Neural progenitor cell (in vitro differentiated cells): Measurements from ENCODE around the gene SHFL. TPM values are rescaled to one million over a fixed set of nuclear protein-coding genes. Genes with fewer than 3 reads are reported as not detected.

Experiments
- DNase-seq: peaks from one replicate; pipeline ENCODE4 v3.0.0-alpha.2; 2016; ENCODE audit warnings: low spot score
- H2AFZ ChIP-seq: fragments of 200-600 bp; sonication (generic); replicated peaks from 2 replicates; pipeline ENCODE4 v1.6.1; 2016; ENCODE audit warnings: antibody characterized with exemption
- H3F3A ChIP-seq: fragments of 200-600 bp; sonication (generic); 2 replicates; pipeline ENCODE4 v1.6.1; 2016; ENCODE audit warnings: antibody characterized with exemption, low read depth
- H3K27ac ChIP-seq: fragments of 200-600 bp; sonication (generic); 2 replicates; pipeline ENCODE4 v1.5.1; 2016; ENCODE audit warnings: mild to moderate bottlenecking
- H3K27me3 ChIP-seq: fragments of 200-600 bp; sonication (generic); 2 replicates; pipeline ENCODE4 v1.6.1; 2016; ENCODE audit warnings: mild to moderate bottlenecking, moderate library complexity
- H3K36me3 ChIP-seq: fragments of 200-600 bp; sonication (generic); 2 replicates; pipeline ENCODE4 v1.5.1; 2016
- H3K4me1 ChIP-seq: fragments of 200-600 bp; sonication (generic); 2 replicates; pipeline ENCODE4 v1.6.1; 2016; ENCODE audit warnings: mixed run types
- H3K4me2 ChIP-seq: fragments of 200-600 bp; sonication (generic); 2 replicates; pipeline ENCODE4 v1.6.1; 2016
- H3K4me3 ChIP-seq: fragments of 200-600 bp; sonication (generic); 2 replicates; pipeline ENCODE4 v1.5.1; 2016
- H3K79me2 ChIP-seq: fragments of 200-600 bp; sonication (generic); 2 replicates; pipeline ENCODE4 v1.6.1; 2016; ENCODE audit warnings: low read depth
- H3K9ac ChIP-seq: fragments of 200-600 bp; sonication (generic); 2 replicates; pipeline ENCODE4 v1.6.1; 2016
- H3K9me3 ChIP-seq: fragments of 200-600 bp; sonication (generic); 2 replicates; pipeline ENCODE4 v1.5.1; 2016; ENCODE audit warnings: low read depth
- H4K20me1 ChIP-seq: fragments of 200-600 bp; sonication (generic); 2 replicates; pipeline ENCODE4 v1.6.1; 2016; ENCODE audit warnings: low read depth
- H3K27ac Mint-ChIP-seq: 3 replicates; pipeline ENCODE4 v1.8.0; 2021; ENCODE audit warnings: mixed read lengths
- H3K27me3 Mint-ChIP-seq: 2 replicates; pipeline ENCODE4 v1.8.0; 2022; ENCODE audit warnings: low read depth, mild to moderate bottlenecking, inconsistent platforms, moderate library complexity, mixed read lengths; ENCODE audit not compliant: insufficient read depth
- H3K36me3 Mint-ChIP-seq: 3 replicates; pipeline ENCODE4 v1.8.0; 2021; ENCODE audit warnings: mixed read lengths
- H3K4me1 Mint-ChIP-seq: 3 replicates; pipeline ENCODE4 v1.8.0; 2021; ENCODE audit warnings: mixed read lengths
- H3K4me3 Mint-ChIP-seq: 3 replicates; pipeline ENCODE4 v1.8.0; 2021; ENCODE audit warnings: mild to moderate bottlenecking, moderate library complexity, mixed read lengths
- H3K9me3 Mint-ChIP-seq: 3 replicates; pipeline ENCODE4 v1.8.0; 2020; ENCODE audit warnings: mixed read lengths
- CTCF ChIP-seq: fragments of 200-600 bp; sonication (generic); IDR thresholded peaks from 2 replicates; pipeline ENCODE4 v1.5.1; 2017; ENCODE audit warnings: antibody characterized with exemption, mild to moderate bottlenecking
- EZH2 ChIP-seq: fragments of 200-600 bp; sonication (generic); IDR thresholded peaks from 2 replicates; pipeline ENCODE4 v1.6.1; 2017; ENCODE audit warnings: antibody characterized with exemption, mild to moderate bottlenecking, moderate library complexity
- EZH2phosphoT487 ChIP-seq: fragments of 200-600 bp; sonication (generic); IDR thresholded peaks from 2 replicates; pipeline ENCODE4 v1.6.1; 2017; ENCODE audit warnings: antibody characterized with exemption
- total RNA-seq: library from RNA; depleted of rRNA; stranded (reverse); fragments of >200 nt; gene quantifications from 2 replicates; pipeline ENCODE4 v1.2.3, GENCODE V29; 2015; ENCODE audit warnings: low replicate concordance

Gene SHFL
- total RNA-seq, 1 donor from 2014 or later: 0.15 TPM

- Histone ChIP-seq H2AFZ (no peak overlapping the region), H4K20me1 (peaks cover 17% of the 10 kb centered on the region), H3K4me3 (no peak overlapping the region), H3K36me3 (no peaks in the 10 kb centered on the region), H3K27ac (no peak overlapping the region), H3K79me2 (peaks cover 8% of the 10 kb centered on the region), H3K4me1 (no peaks in the 10 kb centered on the region), H3K9me3 (no peaks in the 10 kb centered on the region), H3K9ac (no peak overlapping the region), H3K27me3 (no peaks in the 10 kb centered on the region), H3K4me2 (no peak overlapping the region), H3F3A (peaks cover 35% of the 10 kb centered on the region)
- Mint-ChIP-seq H3K27me3 (peaks cover 8% of the 10 kb centered on the region), H3K4me3 (no peak overlapping the region), H3K27ac (no peak overlapping the region), H3K9me3 (no peaks in the 10 kb centered on the region), H3K36me3 (peaks cover 10% of the 10 kb centered on the region), H3K4me1 (peaks cover under 1% of the 10 kb centered on the region)
- no peak for DNase-seq
- TF ChIP-seq CTCF: no peak
- TF ChIP-seq EZH2phosphoT487: no peak
- no peak for TF ChIP-seq EZH2
These were observed 27.5 kb downstream of the SHFL start for GRCh38 chr19:10113592-10113963.

- DNase-seq: no peak
- Histone ChIP-seq H3K79me2 (peaks cover 13% of the 10 kb centered on the region), H3K9ac (no peak overlapping the region), H3K27me3 (no peaks in the 10 kb centered on the region), H3K4me2 (no peak overlapping the region), H3K4me1 (no peaks in the 10 kb centered on the region), H3K27ac (no peak overlapping the region), H3K36me3 (no peaks in the 10 kb centered on the region), H4K20me1 (peaks cover 22% of the 10 kb centered on the region), H3F3A (peaks cover 35% of the 10 kb centered on the region), H3K4me3 (no peak overlapping the region), H2AFZ (no peak overlapping the region), H3K9me3 (no peaks in the 10 kb centered on the region)
- Mint-ChIP-seq H3K4me1 (peaks cover 4% of the 10 kb centered on the region), H3K27me3 (peaks cover 8% of the 10 kb centered on the region), H3K27ac (no peak overlapping the region), H3K4me3 (no peak overlapping the region), H3K9me3 (no peaks in the 10 kb centered on the region), H3K36me3 (peaks cover 10% of the 10 kb centered on the region)
- TF ChIP-seq EZH2phosphoT487: no peak
- no peak for TF ChIP-seq CTCF
- TF ChIP-seq EZH2: no peak
These were observed 28.0 kb downstream of the SHFL start for GRCh38 chr19:10113964-10114650.

DNA sequence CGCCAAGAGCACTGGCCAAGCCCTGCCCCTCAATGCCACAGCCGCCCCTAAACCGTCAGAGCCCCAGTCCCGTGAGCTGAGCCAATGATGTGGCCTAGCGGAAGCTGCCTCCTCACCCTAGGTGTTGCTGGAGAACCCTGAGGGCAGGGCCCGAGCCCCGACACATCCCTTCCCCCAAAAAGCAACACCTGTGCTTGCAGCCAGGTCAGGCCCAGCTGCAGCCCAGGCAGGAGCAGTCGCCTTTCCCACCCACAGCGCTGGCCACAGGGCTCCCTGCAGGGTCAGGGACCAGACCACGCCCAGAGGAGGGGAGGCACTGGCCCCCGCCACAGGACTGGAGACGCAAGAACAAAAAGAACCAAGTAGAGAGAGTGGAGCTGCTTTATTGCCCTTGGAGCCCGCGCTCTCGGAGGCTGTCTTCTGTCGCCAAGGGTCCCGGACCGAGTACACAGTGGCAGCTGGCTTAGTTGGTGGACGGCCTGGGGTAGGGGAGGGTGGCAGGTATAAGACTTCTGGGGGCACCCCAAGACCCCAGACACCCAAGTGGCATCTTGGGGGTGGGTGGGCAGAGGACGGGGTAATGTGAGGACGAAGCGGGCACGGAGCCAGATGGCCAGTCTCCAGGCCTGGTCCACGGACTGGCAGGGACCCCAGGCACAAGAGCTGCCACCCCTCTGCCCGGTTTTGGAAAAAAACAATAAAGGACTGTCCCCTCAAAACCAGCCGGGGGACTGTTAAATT, 28.7 kb downstream of the SHFL start:
- H2AFZ ChIP-seq: no peak overlapping the region
- H3F3A ChIP-seq: peaks cover 35% of the 10 kb centered on the region
- H3K27ac Mint-ChIP-seq: no peak overlapping the region
- no peaks in the 10 kb centered on the region for H3K27me3 ChIP-seq
- H3K4me3 Mint-ChIP-seq: peak overlapping the region; percentile 67
- no peaks in the 10 kb centered on the region for H3K4me1 ChIP-seq
- no peak for DNase-seq
- peaks cover 18% of the 10 kb centered on the region for H3K79me2 ChIP-seq
- no peak overlapping the region for H3K27ac ChIP-seq
- peaks cover 3% of the 10 kb centered on the region for H3K36me3 Mint-ChIP-seq
- peaks cover 25% of the 10 kb centered on the region for H4K20me1 ChIP-seq
- no peak for TF ChIP-seq EZH2phosphoT487
- no peak for TF ChIP-seq CTCF
- TF ChIP-seq EZH2: no peak
- no peaks in the 10 kb centered on the region for H3K9me3 Mint-ChIP-seq
- H3K4me3 ChIP-seq: no peak overlapping the region
- no peaks in the 10 kb centered on the region for H3K36me3 ChIP-seq
- no peaks in the 10 kb centered on the region for H3K9me3 ChIP-seq
- H3K4me2 ChIP-seq: no peak overlapping the region
- peaks cover 7% of the 10 kb centered on the region for H3K4me1 Mint-ChIP-seq
- no peak overlapping the region for H3K9ac ChIP-seq
- peaks cover 8% of the 10 kb centered on the region for H3K27me3 Mint-ChIP-seq
